HepG2 (cell line): ENCODE measurements around the gene TBC1D20. TPM values are rescaled to one million over a fixed set of nuclear protein-coding genes. Genes with fewer than 3 reads are reported as not detected.
A peak's percentile ranks its signal among the peaks of the same experiment; 100 is the strongest.

Experiments used
- ESRRA ChIP-seq: sonication (generic); formaldehyde crosslinking; IDR thresholded peaks from 2 replicates; pipeline ENCODE4 v1.5.1; 2020; ENCODE audit warnings: mild to moderate bottlenecking, low read depth, missing genetic modification reagents
- KLF16 ChIP-seq, 2 experiments: sonication (generic) in 1 of 2; formaldehyde crosslinking in 1 of 2; IDR thresholded peaks; 2 replicates each; pipeline versions ENCODE4 v1.6.1 to v1.8.0; 2016 to 2023; ENCODE audit warnings: missing genetic modification reagents in 2 of 2, missing compliant biosample characterization in 1 of 2
- MAF1 ChIP-seq: sonication (generic); formaldehyde crosslinking; IDR thresholded peaks from 2 replicates; pipeline ENCODE4 v1.5.0; 2020; ENCODE audit warnings: missing genetic modification reagents, borderline replicate concordance
- NFE2L1 ChIP-seq: sonication (generic); formaldehyde crosslinking; IDR thresholded peaks from 2 replicates; pipeline ENCODE4 v1.4.0; 2020; ENCODE audit warnings: missing genetic modification reagents, mild to moderate bottlenecking, borderline replicate concordance
- PHF5A ChIP-seq: IDR thresholded peaks from one replicate; pipeline ENCODE4 v1.6.1; 2018; ENCODE audit warnings: low read depth, missing genetic modification reagents; ENCODE audit not compliant: unreplicated experiment
- TBX2 ChIP-seq: sonication (generic); formaldehyde crosslinking; IDR thresholded peaks from 2 replicates; pipeline ENCODE4 v1.5.0; 2020; ENCODE audit warnings: missing genetic modification reagents, mild to moderate bottlenecking, borderline replicate concordance
- ZKSCAN5 ChIP-seq: sonication (generic); formaldehyde crosslinking; IDR thresholded peaks from 2 replicates; pipeline ENCODE4 v1.5.1; 2020; ENCODE audit warnings: mild to moderate bottlenecking, missing genetic modification reagents
- ZNF318 ChIP-seq: sonication (generic); formaldehyde crosslinking; IDR thresholded peaks from 2 replicates; pipeline ENCODE4 v1.4.0; 2020; ENCODE audit warnings: mild to moderate bottlenecking, missing genetic modification reagents
- ZNF329 ChIP-seq: sonication (generic); formaldehyde crosslinking; IDR thresholded peaks from 2 replicates; pipeline ENCODE4 v1.9.0; 2021; ENCODE audit warnings: low read depth, mild to moderate bottlenecking, missing genetic modification reagents
- ZNF674 ChIP-seq: sonication (generic); formaldehyde crosslinking; IDR thresholded peaks from 2 replicates; pipeline ENCODE4 v1.5.0; 2020; ENCODE audit warnings: low read depth, mild to moderate bottlenecking, missing genetic modification reagents
- ZNF839 ChIP-seq: sonication (generic); formaldehyde crosslinking; IDR thresholded peaks from 2 replicates; pipeline ENCODE4 v1.4.0; 2020; ENCODE audit warnings: missing genetic modification reagents, mild to moderate bottlenecking, borderline replicate concordance
- polyA plus RNA-seq, 8 experiments: library from polyadenylated mRNA; depleted of rRNA in 3 of 8; stranded (reverse) in 7 of 8; unstranded in 1 of 8; fragments of >200 nt; fragmentation: Illumina TruSeq in 4 of 8; extraction: Trizol in 4 of 8; gene quantifications; 2 replicates each; pipeline versions ENCODE4 v1.2.1 to v1.2.3, GENCODE V29; 2011 to 2016; ENCODE audit warnings: low read depth in 4 of 8, missing spikeins in 1 of 8, mixed read lengths in 1 of 8; ENCODE audit not compliant: insufficient read depth in 1 of 8
- total RNA-seq, 5 experiments: library from RNA; depleted of rRNA; stranded (reverse); fragments of >200 nt; fragmentation: Illumina TruSeq; extraction: Trizol; gene quantifications; 2 replicates each; pipeline ENCODE4 v1.2.3, GENCODE V29; 2016; ENCODE audit warnings: low read depth in 1 of 5
- TF ChIP-seq, protein P1 (sequence below): sonication (generic); formaldehyde crosslinking; IDR thresholded peaks from 2 replicates; pipeline ENCODE4 v1.5.0; 2020; ENCODE audit warnings: mild to moderate bottlenecking, missing genetic modification reagents, borderline replicate concordance
- TF ChIP-seq, protein P2 (sequence below): sonication (generic); formaldehyde crosslinking; IDR thresholded peaks from 2 replicates; pipeline ENCODE4 v1.8.1; 2023; ENCODE audit warnings: mild to moderate bottlenecking, missing genetic modification reagents

Gene TBC1D20
- total and polyA plus RNA-seq, 2 of the 13 experiments (the other 11 are each of a cell fraction or from before 2014, with no cell fraction given) = 36.6 to 47.1 TPM

GRCh38 chr20:407133-407952 is 55.0 kb downstream of the TBC1D20 start (continued):
- TF ChIP-seq ZNF318 (CRISPR knock-in tag) (0 out of 2 replicates have a peak, but pooled peaks have one; percentile 10), ZNF839 (CRISPR knock-in tag) (peak; percentile 76; the same call in 1 of the 2 replicates), ESRRA (no peak; the same call in 1 of the 2 replicates), NFE2L1 (peak; percentile 41; the same call in 1 of the 2 replicates), ZKSCAN5 (CRISPR knock-in tag) (no peak), ZNF329 (CRISPR knock-in tag) (peak; percentile 88), PHF5A (CRISPR knock-in tag) (peak; percentile 73), KLF16 (CRISPR knock-in tag; IDR thresholded peaks at IDR 0.05) (peak in 1 of 2 experiments; percentile 88; a peak in 2 of 4 replicates), MAF1 (CRISPR knock-in tag) (peak; percentile 90; the same call in 1 of the 2 replicates), ZNF674 (CRISPR knock-in tag) (no peak; the same call in 1 of the 2 replicates), TBX2 (peak; percentile 64)
- TF ChIP-seq, protein P1, sequence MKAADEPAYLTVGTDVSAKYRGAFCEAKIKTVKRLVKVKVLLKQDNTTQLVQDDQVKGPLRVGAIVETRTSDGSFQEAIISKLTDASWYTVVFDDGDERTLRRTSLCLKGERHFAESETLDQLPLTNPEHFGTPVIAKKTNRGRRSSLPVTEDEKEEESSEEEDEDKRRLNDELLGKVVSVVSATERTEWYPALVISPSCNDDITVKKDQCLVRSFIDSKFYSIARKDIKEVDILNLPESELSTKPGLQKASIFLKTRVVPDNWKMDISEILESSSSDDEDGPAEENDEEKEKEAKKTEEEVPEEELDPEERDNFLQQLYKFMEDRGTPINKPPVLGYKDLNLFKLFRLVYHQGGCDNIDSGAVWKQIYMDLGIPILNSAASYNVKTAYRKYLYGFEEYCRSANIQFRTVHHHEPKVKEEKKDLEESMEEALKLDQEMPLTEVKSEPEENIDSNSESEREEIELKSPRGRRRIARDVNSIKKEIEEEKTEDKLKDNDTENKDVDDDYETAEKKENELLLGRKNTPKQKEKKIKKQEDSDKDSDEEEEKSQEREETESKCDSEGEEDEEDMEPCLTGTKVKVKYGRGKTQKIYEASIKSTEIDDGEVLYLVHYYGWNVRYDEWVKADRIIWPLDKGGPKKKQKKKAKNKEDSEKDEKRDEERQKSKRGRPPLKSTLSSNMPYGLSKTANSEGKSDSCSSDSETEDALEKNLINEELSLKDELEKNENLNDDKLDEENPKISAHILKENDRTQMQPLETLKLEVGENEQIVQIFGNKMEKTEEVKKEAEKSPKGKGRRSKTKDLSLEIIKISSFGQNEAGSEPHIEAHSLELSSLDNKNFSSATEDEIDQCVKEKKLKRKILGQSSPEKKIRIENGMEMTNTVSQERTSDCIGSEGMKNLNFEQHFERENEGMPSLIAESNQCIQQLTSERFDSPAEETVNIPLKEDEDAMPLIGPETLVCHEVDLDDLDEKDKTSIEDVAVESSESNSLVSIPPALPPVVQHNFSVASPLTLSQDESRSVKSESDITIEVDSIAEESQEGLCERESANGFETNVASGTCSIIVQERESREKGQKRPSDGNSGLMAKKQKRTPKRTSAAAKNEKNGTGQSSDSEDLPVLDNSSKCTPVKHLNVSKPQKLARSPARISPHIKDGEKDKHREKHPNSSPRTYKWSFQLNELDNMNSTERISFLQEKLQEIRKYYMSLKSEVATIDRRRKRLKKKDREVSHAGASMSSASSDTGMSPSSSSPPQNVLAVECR = peak; percentile 39; the same call in 1 of the 2 replicates
- TF ChIP-seq, protein P2, sequence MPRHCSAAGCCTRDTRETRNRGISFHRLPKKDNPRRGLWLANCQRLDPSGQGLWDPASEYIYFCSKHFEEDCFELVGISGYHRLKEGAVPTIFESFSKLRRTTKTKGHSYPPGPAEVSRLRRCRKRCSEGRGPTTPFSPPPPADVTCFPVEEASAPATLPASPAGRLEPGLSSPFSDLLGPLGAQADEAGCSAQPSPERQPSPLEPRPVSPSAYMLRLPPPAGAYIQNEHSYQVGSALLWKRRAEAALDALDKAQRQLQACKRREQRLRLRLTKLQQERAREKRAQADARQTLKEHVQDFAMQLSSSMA (CRISPR knock-in tag) = peak; percentile 88; the same call in 1 of the 2 replicates
